NOMO-1 (cell line): Measurements from ENCODE around the gene WNT3.

Experiments used
- DNase-seq, 2 experiments: peaks; one replicate each; lab custom pipeline; 2025; ENCODE audit not compliant: unreplicated experiment in 2 of 2; lab: John Stamatoyannopoulos, UW

Gene WNT3

GRCh38 chr17:46739982-46740381 is 78.5 kb downstream of the WNT3 start:
- no peak for DNase-seq

DNA sequence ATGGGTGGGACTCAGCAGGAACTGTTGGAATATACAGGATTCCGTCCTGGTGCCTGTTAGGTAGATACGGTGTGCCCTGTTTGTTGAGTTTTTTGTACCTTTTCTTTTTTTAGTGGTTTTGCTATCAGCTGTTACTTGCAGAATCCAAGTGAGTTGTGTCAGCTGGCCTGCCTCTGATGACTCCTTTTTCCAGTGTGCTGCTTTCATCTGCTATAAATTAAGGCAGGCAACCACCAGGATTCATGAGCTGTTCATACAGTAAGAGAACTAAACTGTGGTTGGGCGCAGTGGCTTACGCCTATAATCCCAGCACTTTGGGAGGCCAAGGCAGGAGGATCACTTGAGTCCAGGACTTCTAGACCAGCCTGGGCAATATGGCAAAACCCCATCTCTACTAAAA is 79.9 kb downstream of the WNT3 start:
- no peak for DNase-seq

- DNase-seq: no peak
Observed at GRCh38 chr17:46737326-46737725, 81.2 kb downstream of the WNT3 start.

GRCh38 chr17:46736100-46736499 is 82.4 kb downstream of the WNT3 start:
- no peak for DNase-seq

DNA sequence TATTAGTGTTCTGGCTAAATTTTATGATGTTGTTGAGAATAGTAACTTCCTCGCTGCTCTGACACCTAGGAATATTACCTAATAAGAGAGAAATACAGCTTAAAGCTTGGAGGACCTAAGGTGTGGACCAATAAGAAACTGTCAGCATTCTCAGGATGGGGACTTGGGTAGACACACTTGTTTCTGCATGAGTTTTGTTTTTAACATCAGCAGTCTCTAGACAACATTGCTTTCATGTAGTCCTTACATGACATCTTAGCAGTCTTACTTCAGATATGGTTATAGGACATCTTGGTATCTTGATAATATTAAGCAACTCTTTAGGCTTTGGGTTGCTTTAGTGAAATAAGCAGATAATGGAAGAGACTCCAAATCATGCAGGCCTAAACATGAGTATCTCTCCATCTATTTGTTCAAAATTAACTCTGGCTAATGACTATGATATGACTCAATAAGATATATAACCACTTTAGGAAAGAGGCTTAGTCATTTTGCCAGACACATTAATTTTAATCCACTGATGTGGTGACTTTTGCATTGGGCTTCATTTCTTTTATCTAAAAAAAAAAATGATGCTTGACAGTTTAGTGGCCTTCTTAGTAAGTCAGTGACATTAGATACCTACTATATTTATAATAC is 84.5 kb downstream of the WNT3 start:
- no peak for DNase-seq

DNA sequence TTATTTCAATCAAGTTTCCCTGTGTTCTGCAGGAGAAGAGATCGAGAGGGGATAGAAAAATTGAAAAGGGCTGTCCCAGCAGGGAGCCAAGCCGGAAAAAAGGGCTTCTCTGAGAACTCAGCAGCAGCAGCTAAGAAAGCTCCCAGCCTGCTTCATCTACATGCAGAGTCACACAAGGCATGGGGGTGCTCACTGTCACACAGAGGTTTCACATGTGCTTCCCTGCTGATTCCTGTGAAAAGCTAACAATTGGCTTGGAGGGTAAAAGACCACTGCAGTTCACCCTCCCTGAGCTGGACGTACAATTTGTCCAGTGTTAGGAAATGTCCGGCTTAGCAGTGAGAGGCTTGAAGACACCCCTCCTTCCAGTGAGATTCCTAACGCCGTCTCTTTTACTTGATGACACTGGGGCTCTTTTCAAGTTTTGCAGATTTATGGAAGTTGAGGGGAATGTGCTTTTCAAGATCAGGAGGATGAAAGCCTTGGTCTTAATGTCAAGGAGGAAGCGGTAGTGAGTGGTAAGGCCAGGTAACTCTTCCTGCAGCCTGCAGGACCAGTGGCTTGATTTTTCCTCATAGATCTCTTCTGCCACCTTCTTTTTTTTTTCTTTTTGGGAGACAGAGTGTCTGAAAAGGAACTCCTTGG is 85.6 kb downstream of the WNT3 start:
- no peak for DNase-seq

DNA sequence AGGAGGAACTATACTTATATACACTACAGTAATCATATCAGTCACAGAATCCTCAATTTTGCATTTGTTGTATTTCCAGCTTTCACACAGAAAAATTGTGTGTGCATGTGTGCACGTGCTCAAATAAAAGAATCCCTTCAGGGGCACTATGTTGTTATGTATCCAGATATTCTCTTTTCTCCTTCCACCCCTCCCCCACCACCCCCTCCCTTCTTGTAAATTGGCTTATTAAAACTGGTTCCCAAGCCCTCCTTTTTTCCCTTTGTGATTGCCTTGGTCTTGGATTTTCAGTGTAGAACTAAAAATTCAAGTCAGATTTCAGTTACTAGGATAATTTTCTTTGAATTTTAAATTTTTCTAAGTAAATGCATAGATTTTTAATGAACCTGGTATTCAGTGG is 86.3 kb downstream of the WNT3 start:
- DNase-seq: no peak

GRCh38 chr17:46730679-46731078 is 87.8 kb downstream of the WNT3 start:
- no peak for DNase-seq

GRCh38 chr17:46730026-46730425 is 88.5 kb downstream of the WNT3 start:
- no peak for DNase-seq

DNA sequence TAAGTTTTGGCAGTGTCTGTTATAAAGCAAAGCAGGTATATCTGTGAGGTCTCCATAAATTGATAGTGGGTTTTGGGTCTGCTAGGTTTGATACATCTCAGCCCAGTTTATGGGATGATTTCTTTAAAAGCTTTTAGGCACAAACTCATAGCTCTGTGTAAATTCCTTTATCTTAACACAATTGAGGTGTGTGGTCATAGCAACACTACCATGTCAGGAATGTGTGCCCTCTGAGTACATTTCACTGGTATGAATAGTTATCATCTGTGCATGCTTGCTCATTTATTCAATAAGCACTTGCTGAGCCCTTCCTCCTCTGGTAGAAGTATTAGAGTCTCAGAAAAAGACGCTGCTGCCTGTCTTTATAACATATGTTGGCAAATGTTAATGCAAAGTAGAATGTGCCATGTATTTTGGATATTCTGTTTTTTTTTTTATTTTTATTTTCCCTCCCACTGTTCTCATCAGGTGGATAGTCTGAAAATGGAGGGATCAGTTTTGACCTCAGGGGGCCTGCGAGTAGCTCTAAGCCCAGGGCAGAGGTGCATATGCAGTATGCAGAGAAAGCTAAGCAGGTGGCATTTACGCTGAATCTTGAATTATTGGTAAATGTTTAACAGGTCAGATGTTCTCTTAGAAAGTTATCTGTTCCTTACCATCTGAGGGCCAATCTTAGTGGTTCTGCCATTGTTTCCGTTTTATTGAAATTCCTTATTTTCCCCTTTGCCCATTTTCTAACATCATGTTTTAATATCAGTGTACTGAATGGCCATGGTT is 90.7 kb downstream of the WNT3 start:
- no peak for DNase-seq

- no peak for DNase-seq
Observed at GRCh38 chr17:46726206-46726605, 92.3 kb downstream of the WNT3 start.

DNA sequence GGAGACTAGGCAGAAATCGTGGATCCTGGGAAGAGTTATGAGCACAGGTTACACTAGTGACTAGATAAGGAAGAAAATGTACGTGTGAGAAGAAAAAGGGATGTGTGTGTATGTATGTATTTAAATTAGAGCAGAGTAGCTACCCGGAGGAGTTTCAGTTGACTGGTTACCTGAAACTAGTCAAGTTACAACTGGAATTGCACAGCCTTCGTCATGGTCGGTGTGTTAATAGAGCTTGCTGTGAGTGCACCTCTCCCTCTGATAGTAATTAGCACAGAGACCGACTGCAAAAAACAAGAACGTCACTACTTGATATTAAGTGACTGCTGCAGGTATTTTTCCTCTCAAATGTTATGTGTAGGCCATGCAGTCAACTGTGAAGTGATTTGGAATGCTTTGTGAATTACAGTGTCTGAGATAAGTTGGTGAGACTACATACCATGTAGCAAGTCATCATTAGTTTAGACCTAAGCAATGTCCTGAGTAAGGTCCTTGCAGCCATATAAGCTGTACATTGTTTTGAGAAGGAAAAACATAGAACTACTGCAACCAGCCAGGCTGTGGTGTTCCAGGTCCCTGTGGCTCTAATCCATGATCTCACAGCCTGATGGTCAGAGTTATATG is 95.7 kb downstream of the WNT3 start:
- no peak for DNase-seq

DNA sequence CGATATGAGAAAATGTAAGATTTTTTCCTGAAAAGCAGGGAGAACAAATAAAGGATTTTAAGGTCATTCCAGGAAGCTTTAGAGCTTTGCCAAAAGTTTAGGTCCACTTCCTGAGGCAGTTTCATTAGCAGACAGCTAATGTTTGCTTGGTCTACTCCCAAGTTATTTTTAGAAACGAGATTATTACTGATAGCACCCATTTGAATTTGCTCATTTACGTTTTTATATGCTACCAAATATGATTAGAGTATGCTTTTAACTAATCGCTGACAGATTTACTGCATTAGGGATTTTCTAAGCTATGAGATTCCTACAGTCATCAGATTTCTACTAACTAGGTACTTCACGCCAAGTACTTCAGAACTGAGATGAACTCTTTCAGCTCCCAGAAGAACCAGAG is 98.1 kb downstream of the WNT3 start:
- DNase-seq: no peak

DNA sequence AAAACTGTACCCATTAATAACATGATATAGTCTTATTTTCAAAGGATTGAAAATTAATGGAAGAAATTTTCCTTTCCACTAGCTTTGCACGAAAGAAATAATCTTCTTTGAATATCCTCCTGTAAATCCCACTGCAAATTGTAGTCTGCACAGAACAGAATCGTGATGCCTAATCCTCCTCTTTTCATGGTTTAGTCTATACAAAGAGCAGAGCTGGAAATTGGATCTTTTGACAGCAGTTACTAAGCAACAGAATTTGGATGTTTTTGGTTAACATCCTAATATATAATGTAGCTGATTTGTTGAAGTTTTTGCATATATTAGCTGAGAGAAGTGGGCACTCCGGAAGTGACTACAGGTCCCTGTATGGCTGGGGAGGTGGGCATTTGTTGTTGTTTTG is 98.6 kb downstream of the WNT3 start:
- DNase-seq: no peak

DNA sequence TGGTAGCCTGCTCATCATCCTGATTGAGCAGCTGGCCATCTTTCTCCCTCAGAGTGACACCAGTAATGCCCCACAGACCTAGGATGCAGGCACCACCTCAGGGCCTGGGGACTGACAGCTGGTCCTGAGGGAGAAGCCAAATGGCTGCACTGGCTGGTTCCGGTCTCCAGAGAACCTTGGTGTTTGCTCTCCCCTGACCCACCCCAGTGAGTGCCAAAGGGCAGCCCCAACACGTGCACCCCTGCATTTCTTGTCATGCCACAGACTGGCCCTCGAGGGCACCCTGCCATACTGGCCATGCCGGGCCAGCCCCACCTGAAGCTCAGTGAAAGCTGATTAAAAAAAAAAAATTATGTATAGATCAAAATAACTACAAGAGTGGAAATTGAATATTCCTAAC is 100.5 kb downstream of the WNT3 start:
- no peak for DNase-seq
